Cardiac muscle cell (in vitro differentiated cells and primary cell): Measurements from ENCODE around the gene TTLL5. TPM values are rescaled to one million over a fixed set of nuclear protein-coding genes. Genes with fewer than 3 reads are reported as not detected.

Source experiments
- DNase-seq, 2 donors: peaks; one replicate each; pipeline versions ENCODE4 v3.0.0 to v3.0.0-alpha.2; 2010 to 2017; ENCODE audit warnings: low read depth in 1 of 2, low spot score in 1 of 2
- H3K27ac ChIP-seq: fragments of 200-600 bp; sonication (generic); 2 replicates; pipeline ENCODE4 v1.5.1; 2016
- H3K27me3 ChIP-seq: fragments of 200-600 bp; sonication (generic); 2 replicates; pipeline ENCODE4 v1.6.0; 2016; ENCODE audit warnings: control low read depth
- H3K36me3 ChIP-seq: fragments of 200-600 bp; sonication (generic); 2 replicates; pipeline ENCODE4 v1.5.1; 2016; ENCODE audit warnings: control low read depth
- H3K4me1 ChIP-seq: fragments of 200-600 bp; sonication (generic); 2 replicates; pipeline ENCODE4 v1.8.1; 2017; ENCODE audit warnings: low read depth, mild to moderate bottlenecking, mixed run types
- H3K4me3 ChIP-seq: fragments of 200-600 bp; sonication (generic); 2 replicates; pipeline ENCODE4 v1.5.1; 2016; ENCODE audit warnings: mild to moderate bottlenecking
- H3K9me3 ChIP-seq: fragments of 200-600 bp; sonication (generic); 2 replicates; pipeline ENCODE4 v1.5.1; 2017; ENCODE audit warnings: low read depth, mild to moderate bottlenecking, control low read depth
- CTCF ChIP-seq: IDR thresholded peaks from 2 replicates; pipeline ENCODE4 v1.5.1; 2012; ENCODE audit warnings: low read depth, mild to moderate bottlenecking, low read length
- polyA plus RNA-seq: library from polyadenylated mRNA; unstranded; fragments of >200 nt; fragmentation: Nextera tagmentation; extraction: Ambion mirVana; gene quantifications from 2 replicates; pipeline ENCODE4 v1.2.1, GENCODE V29; 2016
- total RNA-seq: library from RNA; depleted of rRNA; stranded (reverse); fragments of >200 nt; gene quantifications from 2 replicates; pipeline ENCODE4 v1.2.3, GENCODE V29; 2016

Gene TTLL5
- total and polyA plus RNA-seq, 2 experiments from 2014 or later: 24.1 to 28.4 TPM

- peaks cover 16% of the 10 kb centered on the region for H3K4me1 ChIP-seq
- H3K27me3 ChIP-seq: no peaks in the 10 kb centered on the region
- H3K36me3 ChIP-seq: no peaks in the 10 kb centered on the region
- no peak overlapping the region for H3K27ac ChIP-seq
- TF ChIP-seq CTCF: no peak
- H3K4me3 ChIP-seq: no peak overlapping the region
- H3K9me3 ChIP-seq: no peaks in the 10 kb centered on the region
- DNase-seq: no peak
These were observed 309.9 kb downstream of the TTLL5 start for GRCh38 chr14:75970989-75971388.

DNA sequence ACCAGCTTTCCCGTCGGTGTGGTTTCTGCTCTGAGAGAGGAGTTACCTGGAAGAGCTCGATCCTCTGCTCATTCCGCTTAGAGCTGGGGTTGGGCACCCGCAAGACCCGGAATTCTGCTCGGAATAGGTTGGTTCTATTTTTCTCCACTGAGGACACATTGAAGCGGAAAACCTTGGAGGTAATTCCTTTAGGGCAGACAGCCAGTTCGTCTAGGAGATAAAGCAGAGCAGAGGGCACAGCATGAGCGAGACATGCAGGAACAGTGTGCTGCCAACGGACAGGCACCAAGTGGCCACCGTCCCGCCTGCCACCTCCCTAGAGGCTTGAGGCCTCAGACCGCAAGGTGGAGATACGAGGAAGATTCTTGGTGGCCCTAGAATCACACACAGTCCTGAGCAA lies 310.5 kb downstream of the TTLL5 start:
- DNase-seq: no peak
- H3K27me3 ChIP-seq: no peaks in the 10 kb centered on the region
- H3K4me1 ChIP-seq: peaks cover 16% of the 10 kb centered on the region
- H3K36me3 ChIP-seq: no peaks in the 10 kb centered on the region
- H3K4me3 ChIP-seq: no peak overlapping the region
- H3K9me3 ChIP-seq: no peaks in the 10 kb centered on the region
- H3K27ac ChIP-seq: no peak overlapping the region
- no peak for TF ChIP-seq CTCF

DNA sequence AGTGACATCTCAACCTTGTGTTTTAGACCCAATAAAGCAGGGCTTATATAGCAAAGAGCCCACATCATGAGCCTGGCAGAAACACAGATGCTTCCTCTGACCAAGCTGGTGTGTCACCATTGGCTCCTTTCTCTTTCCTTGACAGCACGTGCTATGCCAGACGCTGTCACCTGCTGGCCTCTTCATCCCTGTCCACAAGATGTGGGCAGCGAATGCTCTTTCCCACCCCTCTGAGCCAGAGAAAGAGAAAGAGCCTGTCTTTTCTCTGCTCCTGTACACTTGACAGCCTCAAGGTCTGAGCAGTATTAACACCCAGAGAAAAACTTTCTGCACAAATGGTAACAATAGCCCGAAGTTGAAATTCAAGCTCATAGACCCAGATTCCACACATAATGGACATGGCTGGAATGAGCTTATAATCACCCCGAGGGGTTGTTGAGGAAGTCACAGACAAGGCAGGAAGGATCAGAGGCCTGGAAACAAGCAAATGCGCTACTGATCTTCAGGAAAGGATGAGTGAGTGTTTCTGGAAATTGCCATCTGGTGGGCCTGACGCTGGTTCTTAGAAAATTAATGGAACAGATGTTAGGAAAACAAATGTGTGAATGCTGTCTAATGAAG lies 311.9 kb downstream of the TTLL5 start:
- TF ChIP-seq CTCF: no peak
- DNase-seq: peak in 1 of 2 donors; percentile 44
- no peaks in the 10 kb centered on the region for H3K9me3 ChIP-seq

GRCh38 chr14:75976826-75977581 lies 316.0 kb downstream of the TTLL5 start:
- no peak for DNase-seq
- no peak overlapping the region for H3K27ac ChIP-seq

More for the DNA sequence above, 311.9 kb downstream of the TTLL5 start:
- no peak overlapping the region for H3K4me3 ChIP-seq
- peak overlapping the region; percentile 57 for H3K27ac ChIP-seq
- H3K4me1 ChIP-seq: peaks cover 16% of the 10 kb centered on the region
- no peaks in the 10 kb centered on the region for H3K27me3 ChIP-seq
- no peaks in the 10 kb centered on the region for H3K36me3 ChIP-seq

GRCh38 chr14:75977582-75977943 lies 316.5 kb downstream of the TTLL5 start:
- Histone ChIP-seq H3K36me3 (no peaks in the 10 kb centered on the region), H3K4me3 (no peak overlapping the region), H3K27ac (no peak overlapping the region), H3K4me1 (peaks cover 30% of the 10 kb centered on the region), H3K27me3 (no peaks in the 10 kb centered on the region), H3K9me3 (no peaks in the 10 kb centered on the region)
- no peak for TF ChIP-seq CTCF
- no peak for DNase-seq

More at GRCh38 chr14:75976826-75977581, 316.0 kb downstream of the TTLL5 start:
- no peaks in the 10 kb centered on the region for H3K27me3 ChIP-seq
- no peaks in the 10 kb centered on the region for H3K36me3 ChIP-seq
- H3K4me1 ChIP-seq: peaks cover 36% of the 10 kb centered on the region
- TF ChIP-seq CTCF: no peak
- no peak overlapping the region for H3K4me3 ChIP-seq
- no peaks in the 10 kb centered on the region for H3K9me3 ChIP-seq
